GM20431 (cell line): Measurements from ENCODE around the gene IDUA.
"Not testable (repeated sequence)": the region's sequence is repeated elsewhere in the genome, so short reads cannot be mapped to it uniquely, and the experiment has no call there.

Experiments
- in situ Hi-C: fragments of 300-500 bp; cut with MseI, MboI; formaldehyde crosslinking; loops from one replicate; pipeline ENCODE4 v1.15.0; 2020; ENCODE audit warnings: low sequenced_read_pairs; ENCODE audit not compliant: unreplicated experiment

The IDUA gene

DNA sequence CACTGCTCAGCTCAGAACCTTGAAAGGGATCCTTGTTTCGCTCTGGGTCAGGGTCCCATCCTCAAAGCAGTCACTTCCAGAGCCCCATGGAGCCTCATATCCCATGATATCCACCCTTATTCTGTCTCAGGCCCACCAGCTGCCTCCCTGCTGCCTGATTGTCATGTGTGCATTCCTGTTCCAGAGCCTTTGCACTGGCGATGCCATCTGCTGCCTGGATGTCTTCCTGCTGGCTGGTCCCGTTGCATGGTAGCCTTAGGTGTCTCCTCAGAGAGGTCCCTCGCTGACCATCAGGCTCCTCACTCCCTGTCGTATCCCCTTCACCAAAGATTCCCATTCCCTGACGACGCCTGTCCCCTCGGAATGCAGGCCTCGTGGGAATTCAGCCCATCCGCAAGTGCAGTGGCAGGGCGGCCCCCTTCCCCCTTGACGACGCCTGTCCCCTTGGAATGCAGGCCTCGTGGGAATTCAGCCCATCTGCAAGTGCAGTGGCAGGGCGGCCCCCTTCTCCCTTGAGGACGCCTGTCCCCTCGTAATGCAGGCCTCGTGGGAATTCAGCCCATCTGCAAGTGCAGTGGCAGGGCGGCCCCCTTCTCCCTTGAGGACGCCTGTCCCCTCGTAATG is 12.5 kb downstream of the IDUA start:
- in situ Hi-C loops = not testable (repeated sequence)

DNA sequence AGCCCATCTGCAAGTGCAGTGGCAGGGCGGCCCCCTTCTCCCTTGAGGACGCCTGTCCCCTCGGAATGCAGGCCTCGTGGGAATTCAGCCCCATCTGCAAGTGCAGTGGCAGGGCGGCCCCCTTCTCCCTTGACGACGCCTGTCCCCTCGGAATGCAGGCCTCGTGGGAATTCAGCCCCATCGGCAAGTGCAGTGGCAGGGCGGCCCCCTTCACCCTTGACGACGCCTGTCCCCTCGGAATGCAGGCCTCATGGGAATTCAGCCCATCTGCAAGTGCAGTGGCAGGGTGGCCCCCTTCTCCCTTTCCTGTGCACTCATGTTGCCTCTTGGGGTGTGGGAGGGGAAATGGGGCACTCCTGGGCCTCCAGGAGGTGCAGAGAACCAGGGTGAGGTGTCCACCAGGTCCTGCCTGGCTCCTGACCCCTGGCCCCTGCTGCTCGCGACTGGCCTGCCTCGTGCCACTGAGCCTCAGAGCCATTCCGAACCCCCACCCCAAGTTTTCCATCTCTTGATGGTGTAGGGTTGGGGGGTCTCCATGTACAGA is 13.1 kb downstream of the IDUA start:
- in situ Hi-C loops = no loop called here

DNA sequence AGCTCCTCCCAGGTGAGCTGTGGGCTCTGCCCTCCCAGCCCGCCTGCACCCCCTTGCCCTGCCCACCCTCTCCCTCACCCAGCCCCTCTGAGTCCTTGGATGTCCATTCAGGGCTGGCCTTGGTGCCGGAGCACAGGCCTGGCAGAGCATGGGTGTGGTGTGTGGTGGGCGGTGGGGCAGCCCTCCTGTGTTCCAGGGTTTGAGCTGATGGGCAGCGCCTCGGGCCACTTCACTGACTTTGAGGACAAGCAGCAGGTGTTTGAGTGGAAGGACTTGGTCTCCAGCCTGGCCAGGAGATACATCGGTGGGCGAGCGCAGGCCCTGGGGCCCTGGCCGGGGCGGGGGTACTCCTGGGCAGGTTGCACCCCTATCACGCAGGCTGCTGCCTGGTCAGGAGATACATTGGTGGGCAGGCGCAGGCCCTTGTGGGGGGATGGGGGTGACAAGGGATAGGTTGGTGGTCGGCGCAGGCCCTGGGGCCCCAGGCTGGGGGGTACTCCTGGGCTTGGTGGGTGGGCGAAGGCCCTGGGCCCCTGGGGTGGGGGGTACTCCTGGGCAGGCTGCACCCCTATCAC is 13.9 kb downstream of the IDUA start:
- in situ Hi-C loops = no loop called here

DNA sequence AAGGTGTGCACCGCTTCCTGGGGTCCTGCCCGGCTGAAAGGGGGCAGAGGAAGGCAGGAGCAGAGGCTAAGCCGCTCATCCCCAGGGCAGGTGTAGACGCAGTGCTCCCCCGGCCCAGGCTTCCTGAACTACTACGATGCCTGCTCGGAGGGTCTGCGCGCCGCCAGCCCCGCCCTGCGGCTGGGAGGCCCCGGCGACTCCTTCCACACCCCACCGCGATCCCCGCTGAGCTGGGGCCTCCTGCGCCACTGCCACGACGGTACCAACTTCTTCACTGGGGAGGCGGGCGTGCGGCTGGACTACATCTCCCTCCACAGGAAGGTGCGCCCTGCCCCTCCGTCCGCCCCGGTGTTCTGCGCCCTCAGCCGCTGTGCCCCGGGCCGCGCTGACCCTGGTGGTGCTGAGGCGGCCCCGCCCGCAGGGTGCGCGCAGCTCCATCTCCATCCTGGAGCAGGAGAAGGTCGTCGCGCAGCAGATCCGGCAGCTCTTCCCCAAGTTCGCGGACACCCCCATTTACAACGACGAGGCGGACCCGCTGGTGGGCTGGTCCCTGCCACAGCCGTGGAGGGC is 14.8 kb downstream of the IDUA start:
- in situ Hi-C loops = no loop called here

DNA sequence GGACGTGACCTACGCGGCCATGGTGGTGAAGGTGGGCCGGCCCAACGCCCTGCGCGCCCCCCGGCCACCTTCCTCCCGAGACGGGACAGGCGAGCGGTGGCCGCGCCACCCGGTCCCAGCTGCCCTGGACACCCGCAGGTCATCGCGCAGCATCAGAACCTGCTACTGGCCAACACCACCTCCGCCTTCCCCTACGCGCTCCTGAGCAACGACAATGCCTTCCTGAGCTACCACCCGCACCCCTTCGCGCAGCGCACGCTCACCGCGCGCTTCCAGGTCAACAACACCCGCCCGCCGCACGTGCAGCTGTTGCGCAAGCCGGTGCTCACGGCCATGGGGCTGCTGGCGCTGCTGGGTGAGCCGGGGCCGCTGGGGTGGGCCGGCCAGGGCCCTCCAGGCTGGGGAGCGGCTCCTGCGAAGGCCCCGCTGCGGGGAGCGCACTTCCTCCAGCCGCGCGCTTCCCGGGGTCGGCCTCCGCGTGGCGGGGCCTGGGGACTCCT is 15.3 kb downstream of the IDUA start:
- in situ Hi-C loops = no loop called here

DNA sequence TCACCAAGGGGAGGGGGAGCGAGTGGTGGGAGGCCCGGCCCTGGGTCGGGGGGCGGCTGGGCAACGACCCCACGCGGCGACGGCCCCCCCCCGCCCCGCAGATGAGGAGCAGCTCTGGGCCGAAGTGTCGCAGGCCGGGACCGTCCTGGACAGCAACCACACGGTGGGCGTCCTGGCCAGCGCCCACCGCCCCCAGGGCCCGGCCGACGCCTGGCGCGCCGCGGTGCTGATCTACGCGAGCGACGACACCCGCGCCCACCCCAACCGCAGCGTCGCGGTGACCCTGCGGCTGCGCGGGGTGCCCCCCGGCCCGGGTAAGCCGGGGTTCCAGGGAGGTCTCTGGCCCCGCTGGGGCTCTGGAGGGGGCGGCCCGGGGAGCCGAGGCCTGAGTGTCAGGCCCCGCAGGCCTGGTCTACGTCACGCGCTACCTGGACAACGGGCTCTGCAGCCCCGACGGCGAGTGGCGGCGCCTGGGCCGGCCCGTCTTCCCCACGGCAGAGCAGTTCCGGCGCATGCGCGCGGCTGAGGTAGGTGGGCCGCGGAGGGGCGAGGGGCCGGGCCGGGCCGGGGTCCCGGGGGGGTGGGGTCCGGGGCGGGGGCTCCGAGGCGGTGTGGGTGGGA is 15.9 kb downstream of the IDUA start:
- in situ Hi-C loops = no loop called here

DNA sequence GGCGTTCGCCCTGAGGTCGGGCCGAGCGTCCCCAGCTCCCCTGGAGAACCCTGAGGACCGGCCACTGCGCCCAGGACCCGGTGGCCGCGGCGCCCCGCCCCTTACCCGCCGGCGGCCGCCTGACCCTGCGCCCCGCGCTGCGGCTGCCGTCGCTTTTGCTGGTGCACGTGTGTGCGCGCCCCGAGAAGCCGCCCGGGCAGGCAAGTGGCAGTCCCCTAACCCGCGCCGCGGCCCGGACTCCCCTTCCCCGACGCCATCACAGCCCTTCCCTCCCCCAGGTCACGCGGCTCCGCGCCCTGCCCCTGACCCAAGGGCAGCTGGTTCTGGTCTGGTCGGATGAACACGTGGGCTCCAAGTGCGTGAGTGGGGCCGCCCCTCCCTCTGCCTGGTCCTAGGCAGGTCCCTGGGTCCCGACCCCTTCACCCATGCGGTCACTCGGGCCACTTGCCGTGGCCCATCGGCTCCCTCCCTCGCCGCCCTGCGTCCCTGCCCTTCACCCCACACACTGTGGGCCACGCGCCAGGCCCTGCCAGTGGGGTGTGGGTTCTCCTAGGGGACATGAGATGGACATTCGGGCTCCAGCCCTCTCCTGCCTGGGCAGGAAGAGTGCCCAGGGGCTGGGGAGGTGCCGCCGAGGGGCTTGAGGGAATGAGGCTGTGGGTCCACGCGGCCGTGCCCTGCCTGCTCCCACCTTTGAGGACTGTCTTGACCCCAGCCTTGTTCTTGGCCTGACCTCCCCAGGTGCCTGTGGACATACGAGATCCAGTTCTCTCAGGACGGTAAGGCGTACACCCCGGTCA is 16.6 kb downstream of the IDUA start:
- in situ Hi-C loops = no loop called here

DNA sequence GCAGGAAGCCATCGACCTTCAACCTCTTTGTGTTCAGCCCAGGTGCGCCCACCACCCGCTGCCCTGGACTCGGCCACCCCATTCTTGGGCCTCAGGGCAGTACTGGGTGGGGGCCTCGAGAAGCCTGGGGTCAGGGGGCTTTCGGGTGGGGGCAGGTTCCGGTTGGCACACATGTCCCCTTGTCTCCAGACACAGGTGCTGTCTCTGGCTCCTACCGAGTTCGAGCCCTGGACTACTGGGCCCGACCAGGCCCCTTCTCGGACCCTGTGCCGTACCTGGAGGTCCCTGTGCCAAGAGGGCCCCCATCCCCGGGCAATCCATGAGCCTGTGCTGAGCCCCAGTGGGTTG is 17.2 kb downstream of the IDUA start:
- in situ Hi-C loops = no loop called here

DNA sequence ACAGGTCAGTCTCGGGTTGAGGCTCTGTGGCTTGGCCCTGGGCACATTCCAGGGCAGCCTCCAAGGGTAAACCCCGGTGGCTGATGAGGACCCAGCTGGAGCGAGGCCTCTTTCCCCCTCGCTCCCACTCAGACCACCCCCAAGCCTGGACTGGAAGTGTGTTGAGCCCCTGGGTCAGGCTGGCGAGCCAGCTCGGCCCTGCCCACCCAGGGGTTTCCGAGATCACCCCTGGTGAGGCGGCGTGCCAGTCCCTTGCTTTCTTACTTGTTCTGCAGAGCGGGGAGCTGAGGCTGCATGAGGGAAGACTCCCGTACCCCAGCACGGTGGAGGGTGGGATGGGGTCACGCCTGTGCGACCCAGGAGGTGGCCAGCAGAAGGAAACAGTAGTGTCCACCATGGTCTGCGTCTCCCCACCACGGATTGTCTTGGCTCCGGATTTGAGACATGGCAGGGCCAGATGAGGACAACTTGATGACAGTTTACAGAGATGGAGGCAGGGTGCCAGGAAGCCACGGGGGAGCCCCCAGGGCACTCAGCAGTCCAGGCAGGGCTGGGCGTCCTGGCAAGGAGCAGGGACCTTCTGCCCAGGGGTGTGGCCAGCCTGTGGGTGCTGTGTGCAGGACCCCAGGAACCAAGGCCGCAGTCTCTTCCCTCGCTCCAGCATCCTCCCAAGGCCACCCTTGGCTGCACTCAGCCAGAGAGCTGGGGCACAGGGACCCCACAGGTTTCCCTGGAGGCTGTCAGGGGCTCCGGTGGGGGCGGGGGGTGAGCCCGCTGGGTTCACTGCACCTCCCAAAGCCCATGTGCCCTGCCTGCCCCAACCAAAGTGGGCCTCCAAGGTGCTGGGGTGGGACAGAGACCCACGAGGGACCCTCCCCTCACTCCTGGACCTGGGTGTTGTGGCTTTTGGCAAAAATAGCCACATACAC is 18.0 kb downstream of the IDUA start:
- in situ Hi-C loops = no loop called here

DNA sequence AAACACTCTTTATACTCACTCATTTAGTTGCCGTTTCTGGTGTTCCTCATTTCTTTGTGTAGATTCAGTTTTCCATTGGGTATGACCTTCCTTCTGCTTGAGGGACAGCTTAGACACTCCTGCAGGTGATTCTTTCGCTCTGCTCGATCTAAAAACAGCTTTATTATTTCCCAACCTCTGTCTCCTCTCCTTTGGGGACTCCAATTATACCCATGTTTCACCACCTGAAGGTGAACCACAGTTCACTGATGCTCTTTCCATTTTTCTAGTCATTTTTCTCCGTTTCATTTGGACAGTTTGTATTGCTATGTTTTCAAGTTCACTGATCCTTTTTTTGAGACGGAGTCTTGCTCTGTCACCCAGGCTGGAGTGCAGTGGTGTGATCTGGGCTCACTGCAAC is 20.0 kb downstream of the IDUA start:
- in situ Hi-C loops = no loop called here

DNA sequence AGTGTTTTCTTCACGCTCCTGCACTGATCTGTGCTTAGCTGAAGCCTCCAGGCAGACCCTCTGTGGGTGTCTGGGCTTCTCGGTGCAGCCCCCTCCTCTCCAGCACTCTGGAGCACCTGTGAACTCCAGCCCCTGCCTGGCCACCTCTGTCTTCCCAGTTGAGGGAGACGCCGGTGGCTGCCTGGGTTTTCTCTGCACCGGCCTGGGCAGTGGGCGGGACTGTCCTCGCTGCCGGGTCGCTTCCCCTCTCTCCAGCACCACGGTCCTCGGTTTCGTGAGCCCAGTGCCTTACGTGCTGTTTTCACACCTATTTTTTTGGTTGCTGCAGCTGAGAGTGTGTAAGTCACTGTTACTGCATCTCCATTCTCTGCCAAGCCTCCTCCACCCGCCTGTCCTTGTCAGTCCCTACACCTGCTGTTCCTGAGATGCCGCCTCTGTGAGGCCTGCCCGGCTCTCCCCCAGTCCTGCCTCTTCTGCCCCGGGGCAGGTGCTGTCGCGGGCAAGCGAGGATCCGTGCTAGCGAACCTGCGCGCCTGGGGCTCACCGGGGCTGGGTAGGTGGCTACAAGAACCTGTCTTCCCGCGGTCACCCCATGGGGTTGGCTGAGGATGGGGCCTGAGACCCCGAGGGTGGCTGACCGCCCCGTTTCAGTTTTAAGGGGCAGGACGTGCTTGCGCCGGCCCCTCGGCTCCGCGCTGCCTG is 22.1 kb downstream of the IDUA start:
- in situ Hi-C loops = no loop called here

DNA sequence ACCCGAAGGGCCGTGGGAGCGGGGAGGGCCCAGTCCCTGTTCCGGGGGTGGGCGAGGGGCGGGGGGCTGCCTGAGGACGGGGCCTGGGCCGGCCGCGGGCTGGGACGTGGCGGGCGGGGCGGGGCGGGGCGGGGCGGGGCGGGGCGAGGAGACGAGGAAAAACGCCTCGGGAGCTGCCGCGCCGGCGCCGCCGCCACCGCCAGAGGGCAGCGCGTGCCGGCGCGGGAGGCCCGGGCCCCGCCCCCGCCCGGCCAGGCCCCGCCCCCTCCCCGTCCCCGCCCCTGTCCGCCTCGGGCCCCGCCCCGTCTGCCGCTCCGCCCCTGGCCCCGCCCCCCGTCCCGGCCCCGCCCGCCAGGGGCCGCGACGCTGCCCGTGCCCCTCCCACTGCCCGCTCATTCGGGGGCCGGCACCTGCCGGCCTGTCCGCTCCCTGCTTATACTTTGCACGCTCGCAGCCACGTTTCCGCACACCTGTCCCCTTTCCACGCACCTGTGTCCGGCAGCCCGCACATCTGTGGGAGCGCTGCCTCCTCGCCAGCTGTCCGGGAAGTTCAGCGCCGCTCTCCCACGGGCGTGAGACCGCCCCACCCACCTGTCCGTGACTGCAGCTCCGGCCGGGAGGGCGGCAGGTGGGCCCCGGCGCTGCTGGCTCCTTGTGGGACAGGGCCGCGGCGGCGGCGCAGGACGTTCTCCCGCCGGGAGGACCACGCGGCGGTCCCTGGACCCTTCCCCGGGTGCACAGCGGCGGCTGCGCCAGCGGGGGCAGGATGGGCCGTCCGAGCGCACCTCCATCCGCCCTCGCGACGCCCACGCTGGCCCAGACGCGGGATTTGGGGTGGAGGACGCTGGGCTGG is 22.9 kb downstream of the IDUA start:
- in situ Hi-C loops = no loop called here

DNA sequence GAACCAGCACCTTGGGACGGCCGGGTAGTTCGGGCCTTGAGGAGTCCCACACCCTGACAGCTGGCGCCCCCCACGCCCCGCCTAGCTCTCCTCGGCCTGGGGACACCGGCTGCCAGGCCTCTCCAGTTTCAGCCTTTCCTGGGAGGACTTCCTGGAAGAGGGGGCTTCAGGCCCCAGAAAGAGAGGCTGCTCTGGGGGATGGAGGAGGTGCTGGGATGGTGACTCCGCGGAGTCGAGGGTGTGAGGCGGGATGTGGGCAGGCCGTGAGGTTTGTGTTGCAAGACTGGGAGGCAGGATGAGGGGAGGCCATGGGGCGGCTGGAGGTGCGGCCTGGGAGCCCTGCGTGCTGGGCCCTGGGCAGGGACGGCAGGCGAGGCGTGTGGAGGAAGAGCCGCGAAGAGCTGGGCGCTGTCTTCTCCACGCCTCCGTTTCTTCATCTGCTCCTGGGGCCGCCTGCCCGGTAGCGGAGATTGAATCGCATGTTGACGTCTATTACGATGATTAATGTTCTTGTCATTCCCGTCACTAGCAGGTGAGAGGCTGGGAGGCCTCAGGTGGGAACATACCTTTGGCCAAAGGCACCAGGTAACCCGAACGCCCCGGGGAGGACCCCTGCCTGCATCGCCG is 23.7 kb downstream of the IDUA start:
- in situ Hi-C loops = no loop called here

DNA sequence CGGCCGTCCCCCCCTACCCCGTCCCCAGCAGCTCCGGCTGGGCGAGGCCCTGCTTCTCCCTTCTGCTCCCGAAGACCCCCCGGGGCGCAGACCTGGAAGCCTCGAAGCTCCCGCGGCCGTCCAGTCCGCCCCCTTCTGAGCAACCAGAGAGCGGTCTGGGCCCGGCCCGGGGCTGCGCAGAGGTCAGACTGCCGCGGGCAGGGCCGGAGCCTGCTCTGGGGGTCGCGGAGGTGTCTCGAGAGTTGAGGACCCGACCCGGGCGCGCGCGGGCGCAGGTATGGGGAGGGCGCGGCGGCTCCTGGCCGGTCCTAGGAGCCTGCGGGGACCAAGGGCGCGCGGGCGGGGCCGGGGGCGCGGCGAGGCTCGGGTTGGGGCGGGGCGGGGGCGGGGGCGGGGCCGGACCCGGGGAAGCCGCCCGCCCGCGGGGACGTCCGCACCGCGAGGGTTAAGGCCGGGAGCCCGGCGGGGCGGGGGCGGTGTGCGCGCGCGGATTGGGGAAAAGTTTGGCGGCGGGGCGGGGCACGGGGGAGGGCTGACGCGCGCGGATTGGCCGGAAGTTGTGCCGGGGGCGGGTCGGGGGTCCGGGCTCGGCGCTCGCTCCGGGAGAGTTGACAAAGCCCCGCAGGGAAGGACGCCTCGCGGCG is 24.3 kb downstream of the IDUA start, which contains the start of gene FGFRL1:
FGFRL1 (plus strand) TSS at position 605 of the 644 bp plus-strand sequence. CDS start 860 bp downstream, outside the sequence.
- in situ Hi-C loops = no loop called here

DNA sequence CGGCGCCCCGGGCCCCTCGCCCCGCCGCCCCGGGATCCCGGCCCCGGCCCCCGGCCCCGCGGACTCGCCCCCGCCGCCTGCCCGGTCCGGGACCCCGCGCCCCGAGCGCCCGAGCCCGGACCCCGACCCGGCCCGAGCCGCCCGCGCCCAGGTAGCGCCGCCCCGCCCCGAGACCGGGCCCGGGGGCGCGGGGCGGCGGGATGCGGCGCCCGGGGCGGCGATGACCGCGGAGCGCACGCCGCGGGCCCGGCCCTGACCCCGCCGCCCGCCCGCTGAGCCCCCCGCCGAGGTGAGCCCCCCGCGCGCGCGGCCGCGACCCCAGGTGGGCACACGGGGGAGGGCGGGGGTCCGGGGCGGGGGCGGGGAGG is 24.8 kb downstream of the IDUA start:
- in situ Hi-C loops = no loop called here

DNA sequence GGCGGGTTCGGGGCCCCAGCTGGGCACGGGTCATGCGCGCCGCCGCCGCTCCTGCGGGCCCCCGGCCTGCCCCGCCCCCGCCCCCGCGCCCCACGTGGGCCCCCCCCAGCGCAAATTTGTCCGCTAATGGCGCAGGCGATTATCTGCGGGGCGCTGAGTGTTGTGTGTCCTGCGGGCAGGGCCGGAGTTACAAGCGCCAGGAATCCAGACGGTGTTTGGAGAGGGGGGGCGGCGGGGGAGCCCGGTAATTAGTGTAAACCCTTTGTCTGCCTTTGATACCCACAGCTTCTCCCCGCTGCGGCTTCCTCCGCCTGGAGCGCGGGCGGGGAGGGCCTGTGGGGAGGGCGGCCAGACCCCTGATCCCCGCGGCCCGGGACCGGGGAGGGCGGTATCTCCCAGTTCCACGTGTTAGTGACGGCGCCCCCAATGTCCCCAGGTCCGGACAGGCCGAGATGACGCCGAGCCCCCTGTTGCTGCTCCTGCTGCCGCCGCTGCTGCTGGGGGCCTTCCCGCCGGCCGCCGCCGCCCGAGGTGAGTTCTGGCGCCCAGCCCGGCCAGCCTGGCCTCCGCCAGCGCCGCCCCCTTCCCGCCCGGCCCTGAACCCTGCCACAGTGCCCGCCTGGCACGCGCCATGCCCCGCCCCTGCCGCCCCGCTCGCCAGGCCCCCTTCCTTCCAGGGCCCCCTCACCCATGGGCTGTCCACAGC is 25.3 kb downstream of the IDUA start:
- in situ Hi-C loops = no loop called here
